ENCODE results near the gene FOXK1. TPM values are rescaled to one million over a fixed set of nuclear protein-coding genes. Genes with fewer than 3 reads are reported as not detected.

FOXK1 gene
- total RNA-seq, 1 donor from 2014 or later = 53.6 TPM

DNA sequence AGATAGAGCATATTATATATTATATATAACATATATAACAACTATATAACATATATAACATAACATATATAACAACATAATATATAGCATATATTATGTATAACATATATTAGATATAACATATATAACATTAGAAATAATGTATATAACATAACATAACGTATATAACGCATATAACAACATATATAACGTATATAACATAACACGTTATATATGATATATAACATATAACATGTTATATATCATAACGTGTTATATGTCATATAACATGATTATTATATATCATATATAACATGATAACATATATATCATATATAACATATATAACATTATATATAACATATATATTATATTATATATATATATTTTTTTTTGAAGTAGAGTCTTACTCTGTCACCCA, 97.0 kb downstream of the FOXK1 start:
- no peaks in the 10 kb centered on the region for H3K9me3 ChIP-seq (ENCODE audit: insufficient read depth, low read depth, low read length)
- H3K27ac ChIP-seq (ENCODE audit: low read depth, low read length) = no peak overlapping the region
- Mint-ChIP-seq H3K27ac (ENCODE audit: unreplicated experiment) (no peak overlapping the region), H3K9me3 (ENCODE audit: unreplicated experiment) (no peaks in the 10 kb centered on the region), H3K4me1 (ENCODE audit: low read depth, unreplicated experiment) (peaks cover 7% of the 10 kb centered on the region), H3K27me3 (ENCODE audit: low read depth, unreplicated experiment) (no peaks in the 10 kb centered on the region), H3K4me3 (ENCODE audit: unreplicated experiment) (no peak overlapping the region), H3K36me3 (ENCODE audit: low read depth, unreplicated experiment) (peaks cover 6% of the 10 kb centered on the region)
- peaks cover 46% of the 10 kb centered on the region for H3K79me2 ChIP-seq (ENCODE audit: insufficient read depth, low read length)
- H4K20me1 ChIP-seq (ENCODE audit: insufficient read depth, low read length) = peaks cover 45% of the 10 kb centered on the region
- no peak overlapping the region for H3K9ac ChIP-seq (ENCODE audit: low read length)
- H3K27me3 ChIP-seq (ENCODE audit: insufficient read depth, low read length) = no peaks in the 10 kb centered on the region
- no peak overlapping the region for H2AFZ ChIP-seq (ENCODE audit: low read depth, low read length)
- peaks cover 5% of the 10 kb centered on the region for H3K36me3 ChIP-seq (ENCODE audit: insufficient read depth, low read length)
- no peak for DNase-seq (ENCODE audit: low read depth)
- H3K4me1 ChIP-seq (ENCODE audit: insufficient read depth, low read length) = peaks cover 14% of the 10 kb centered on the region
- no peak for TF ChIP-seq EZH2 (IDR thresholded peaks at IDR 0.05; ENCODE audit: insufficient read depth, low read length)
- TF ChIP-seq, protein P1, sequence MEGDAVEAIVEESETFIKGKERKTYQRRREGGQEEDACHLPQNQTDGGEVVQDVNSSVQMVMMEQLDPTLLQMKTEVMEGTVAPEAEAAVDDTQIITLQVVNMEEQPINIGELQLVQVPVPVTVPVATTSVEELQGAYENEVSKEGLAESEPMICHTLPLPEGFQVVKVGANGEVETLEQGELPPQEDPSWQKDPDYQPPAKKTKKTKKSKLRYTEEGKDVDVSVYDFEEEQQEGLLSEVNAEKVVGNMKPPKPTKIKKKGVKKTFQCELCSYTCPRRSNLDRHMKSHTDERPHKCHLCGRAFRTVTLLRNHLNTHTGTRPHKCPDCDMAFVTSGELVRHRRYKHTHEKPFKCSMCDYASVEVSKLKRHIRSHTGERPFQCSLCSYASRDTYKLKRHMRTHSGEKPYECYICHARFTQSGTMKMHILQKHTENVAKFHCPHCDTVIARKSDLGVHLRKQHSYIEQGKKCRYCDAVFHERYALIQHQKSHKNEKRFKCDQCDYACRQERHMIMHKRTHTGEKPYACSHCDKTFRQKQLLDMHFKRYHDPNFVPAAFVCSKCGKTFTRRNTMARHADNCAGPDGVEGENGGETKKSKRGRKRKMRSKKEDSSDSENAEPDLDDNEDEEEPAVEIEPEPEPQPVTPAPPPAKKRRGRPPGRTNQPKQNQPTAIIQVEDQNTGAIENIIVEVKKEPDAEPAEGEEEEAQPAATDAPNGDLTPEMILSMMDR (IDR thresholded peaks at IDR 0.05; ENCODE audit: insufficient read depth, low read depth, low read length) = no peak
- no peak overlapping the region for H3K4me2 ChIP-seq (ENCODE audit: low read length)
- H3K4me3 ChIP-seq (ENCODE audit: insufficient read depth, low read depth, low read length) = no peak overlapping the region
- no peak for FAIRE-seq

DNA sequence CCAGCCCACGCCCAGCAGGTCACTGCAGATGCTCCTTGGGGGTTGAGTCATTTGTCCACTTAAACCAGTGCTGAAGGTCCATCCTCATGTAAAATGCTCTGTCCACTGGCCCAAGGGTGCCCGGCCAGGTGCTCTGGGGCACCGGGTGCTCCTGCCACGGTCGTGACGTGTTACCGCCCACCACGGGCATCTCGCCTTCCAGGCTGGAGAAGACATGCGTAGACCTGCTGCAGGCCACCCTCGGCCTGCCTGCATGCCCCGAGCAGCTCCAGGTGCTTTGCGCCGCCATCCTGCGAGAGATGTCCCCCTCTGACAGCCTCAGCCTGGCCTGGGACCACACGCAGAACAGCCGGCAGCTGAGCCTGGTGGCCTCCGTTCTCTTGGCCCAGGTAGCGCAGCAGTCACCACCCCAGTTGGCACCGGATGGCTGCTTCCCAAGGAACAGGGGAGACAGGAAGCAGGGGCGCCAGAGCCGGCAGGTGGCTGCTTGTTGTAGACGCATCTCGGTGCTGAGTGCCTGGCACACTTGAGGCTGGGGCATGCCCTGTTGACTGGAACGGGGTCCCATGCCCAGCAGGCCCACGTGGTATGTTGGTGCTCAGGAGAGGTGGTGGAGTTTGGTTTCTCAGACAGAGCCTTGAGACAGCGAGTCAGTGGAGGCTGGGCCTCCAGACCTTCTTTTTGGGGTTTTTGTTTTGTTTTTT, 99.4 kb downstream of the FOXK1 start:
- DNase-seq (ENCODE audit: low read depth) (no peak), FAIRE-seq (no peak)
- H3K4me3 ChIP-seq (ENCODE audit: insufficient read depth, low read depth, low read length) = no peak overlapping the region
- no peak overlapping the region for H2AFZ ChIP-seq (ENCODE audit: low read depth, low read length)
- H3K36me3 ChIP-seq (ENCODE audit: insufficient read depth, low read length) = peaks cover 5% of the 10 kb centered on the region
- H3K27ac Mint-ChIP-seq (ENCODE audit: unreplicated experiment) = no peak overlapping the region
- H3K36me3 Mint-ChIP-seq (ENCODE audit: low read depth, unreplicated experiment) = peaks cover 8% of the 10 kb centered on the region
- no peaks in the 10 kb centered on the region for H3K27me3 Mint-ChIP-seq (ENCODE audit: low read depth, unreplicated experiment)
- peaks cover 45% of the 10 kb centered on the region for H4K20me1 ChIP-seq (ENCODE audit: insufficient read depth, low read length)
- no peak overlapping the region for H3K4me2 ChIP-seq (ENCODE audit: low read length)
- no peaks in the 10 kb centered on the region for H3K9me3 Mint-ChIP-seq (ENCODE audit: unreplicated experiment)
- H3K4me1 ChIP-seq (ENCODE audit: insufficient read depth, low read length) = peaks cover 3% of the 10 kb centered on the region
- peaks cover 36% of the 10 kb centered on the region for H3K79me2 ChIP-seq (ENCODE audit: insufficient read depth, low read length)
- peaks cover 3% of the 10 kb centered on the region for H3K4me1 Mint-ChIP-seq (ENCODE audit: low read depth, unreplicated experiment)
- H3K4me3 Mint-ChIP-seq (ENCODE audit: unreplicated experiment) = no peak overlapping the region
- no peak overlapping the region for H3K27ac ChIP-seq (ENCODE audit: low read depth, low read length)
- TF ChIP-seq, protein P1 (IDR thresholded peaks at IDR 0.05; ENCODE audit: insufficient read depth, low read depth, low read length) = no peak
- no peak for TF ChIP-seq EZH2 (IDR thresholded peaks at IDR 0.05; ENCODE audit: insufficient read depth, low read length)
- H3K9ac ChIP-seq (ENCODE audit: low read length) = no peak overlapping the region
- no peaks in the 10 kb centered on the region for H3K9me3 ChIP-seq (ENCODE audit: insufficient read depth, low read depth, low read length)
- no peaks in the 10 kb centered on the region for H3K27me3 ChIP-seq (ENCODE audit: insufficient read depth, low read length)
